Heart left ventricle (tissue), 13 donors: Measurements from ENCODE around the gene TBKBP1.

Experiments
- POLR2A ChIP-seq, 2 donors: fragments of 450-650 bp; IDR thresholded peaks; one replicate each; pipeline ENCODE4 v1.6.1; 2017; ENCODE audit warnings: antibody characterized with exemption in 2 of 2, mild to moderate bottlenecking in 2 of 2, moderate library complexity in 2 of 2
- TF ChIP-seq, protein P1 (sequence below), 12 donors: fragments of 200-600 bp; sonication (generic) in 4 of 12; IDR thresholded peaks; one replicate each; pipeline versions ENCODE4 v1.5.0 to v1.8.0; 2018 to 2022; ENCODE audit warnings: antibody characterized with exemption in 12 of 12, mild to moderate bottlenecking in 5 of 12
- donor health status: ischemic (EF 13 %, LVEDD 7.1; RV severe dilation, severe dysfunction).
- donor health status: DM: no; HTN: yes; CAD: no.
- donor health status: DM: no; HTN: no; CAD: no.
- donor health status: ischemic (EF 25% LVEDD 6.9; RV normal size, moderate dysfunction).
- donor health status: ischemic (EF 25% LVEDD 5.7; RV mildly dilated, moderate dysfunction).
- donor health status: ischemic (EF 35%, LVEDD 5.7; RV mildly dilated, moderate dysfunction).
- donor health status: nonischemic (EF 11% LVEDD 7.7; RV severe dilation, severe dysfunction).
- donor health status: DM: yes; HTN: yes; CAD: no.
- donor health status: PGD.
- donor health status: ischemic (EF 29% LVEDD 5.4; RV normal size, mild dysfunction).
- donor health status: nonischemic (EF 23%, LVEDD 6.1; RV moderate dilation, normal function).

DNA sequence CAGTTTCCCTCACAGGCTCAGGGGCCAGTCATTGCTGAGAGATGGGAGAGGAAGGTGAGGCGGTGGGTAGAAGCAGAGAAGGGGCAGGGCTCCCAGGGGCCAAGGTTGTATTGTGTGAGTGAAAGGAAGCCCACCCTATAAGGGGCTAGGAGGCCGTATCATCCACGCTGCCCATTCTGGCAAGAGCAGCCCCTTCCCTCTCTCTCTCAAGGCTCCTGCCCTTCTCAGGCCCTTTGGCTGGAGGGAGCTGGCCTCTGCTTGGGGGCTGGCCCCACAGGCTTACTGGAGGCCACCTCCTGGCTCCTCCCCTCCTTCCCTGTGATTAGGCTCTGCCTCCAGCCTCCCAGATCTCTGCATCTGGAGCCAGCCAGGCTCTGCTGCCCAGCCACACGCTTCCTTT, 7.6 kb downstream of the TBKBP1 start:
- TF ChIP-seq, protein P1, sequence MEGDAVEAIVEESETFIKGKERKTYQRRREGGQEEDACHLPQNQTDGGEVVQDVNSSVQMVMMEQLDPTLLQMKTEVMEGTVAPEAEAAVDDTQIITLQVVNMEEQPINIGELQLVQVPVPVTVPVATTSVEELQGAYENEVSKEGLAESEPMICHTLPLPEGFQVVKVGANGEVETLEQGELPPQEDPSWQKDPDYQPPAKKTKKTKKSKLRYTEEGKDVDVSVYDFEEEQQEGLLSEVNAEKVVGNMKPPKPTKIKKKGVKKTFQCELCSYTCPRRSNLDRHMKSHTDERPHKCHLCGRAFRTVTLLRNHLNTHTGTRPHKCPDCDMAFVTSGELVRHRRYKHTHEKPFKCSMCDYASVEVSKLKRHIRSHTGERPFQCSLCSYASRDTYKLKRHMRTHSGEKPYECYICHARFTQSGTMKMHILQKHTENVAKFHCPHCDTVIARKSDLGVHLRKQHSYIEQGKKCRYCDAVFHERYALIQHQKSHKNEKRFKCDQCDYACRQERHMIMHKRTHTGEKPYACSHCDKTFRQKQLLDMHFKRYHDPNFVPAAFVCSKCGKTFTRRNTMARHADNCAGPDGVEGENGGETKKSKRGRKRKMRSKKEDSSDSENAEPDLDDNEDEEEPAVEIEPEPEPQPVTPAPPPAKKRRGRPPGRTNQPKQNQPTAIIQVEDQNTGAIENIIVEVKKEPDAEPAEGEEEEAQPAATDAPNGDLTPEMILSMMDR (IDR thresholded peaks at IDR 0.05): no peak
- no peak for TF ChIP-seq POLR2A (IDR thresholded peaks at IDR 0.05)
